ENCODE measurements around the gene SSR4.

SSR4 gene

GRCh38 chrX:153780678-153781427, 13.6 kb upstream of the SSR4 start, which contains the start of gene SRPK3:
Gene SRPK3 (plus strand): TSS chrX:153781041. CDS start chrX:153781087, 46 bp downstream.
- DNase-seq (ENCODE audit: insufficient read length, low spot score) (no peak), FAIRE-seq (no peak)
- TF ChIP-seq SPI1 (IDR thresholded peaks at IDR 0.05; ENCODE audit: low read depth, low read length) (no peak), POLR2AphosphoS5 (IDR thresholded peaks at IDR 0.05; ENCODE audit: low read depth, low read length) (no peak), POU2F2 (IDR thresholded peaks at IDR 0.05; ENCODE audit: low read depth, low read length) (no peak), PAX5 (IDR thresholded peaks at IDR 0.05; ENCODE audit: insufficient read depth, low read length, severe bottlenecking) (no peak), POLR2A (IDR thresholded peaks at IDR 0.05; ENCODE audit: low read depth, low read length) (no peak), TAF1 (IDR thresholded peaks at IDR 0.05; ENCODE audit: low read depth, low read length) (no peak)

GRCh38 chrX:153781428-153782047, 12.9 kb upstream of the SSR4 start:
- TF ChIP-seq TAF1 (IDR thresholded peaks at IDR 0.05; ENCODE audit: low read depth, low read length) (no peak), POLR2AphosphoS5 (IDR thresholded peaks at IDR 0.05; ENCODE audit: low read depth, low read length) (no peak), SPI1 (IDR thresholded peaks at IDR 0.05; ENCODE audit: low read depth, low read length) (no peak), PAX5 (IDR thresholded peaks at IDR 0.05; ENCODE audit: insufficient read depth, low read length, severe bottlenecking) (no peak), POU2F2 (IDR thresholded peaks at IDR 0.05; ENCODE audit: low read depth, low read length) (no peak), POLR2A (IDR thresholded peaks at IDR 0.05; ENCODE audit: low read depth, low read length) (no peak)
- FAIRE-seq (no peak), DNase-seq (ENCODE audit: insufficient read length, low spot score) (no peak)

- DNase-seq (ENCODE audit: insufficient read length, low spot score): no peak
- FAIRE-seq: no peak
- TF ChIP-seq TAF1 (IDR thresholded peaks at IDR 0.05; ENCODE audit: low read depth, low read length) (no peak), PAX5 (IDR thresholded peaks at IDR 0.05; ENCODE audit: insufficient read depth, low read length, severe bottlenecking) (no peak), SPI1 (IDR thresholded peaks at IDR 0.05; ENCODE audit: low read depth, low read length) (no peak), POLR2AphosphoS5 (IDR thresholded peaks at IDR 0.05; ENCODE audit: low read depth, low read length) (no peak), POU2F2 (IDR thresholded peaks at IDR 0.05; ENCODE audit: low read depth, low read length) (no peak), POLR2A (IDR thresholded peaks at IDR 0.05; ENCODE audit: low read depth, low read length) (no peak)
Measured at GRCh38 chrX:153782313-153782712, 12.2 kb upstream of the SSR4 start.

GRCh38 chrX:153782871-153783270, 11.6 kb upstream of the SSR4 start:
- no peak for TF ChIP-seq POU2F2 (IDR thresholded peaks at IDR 0.05; ENCODE audit: low read depth, low read length)
- no peak for TF ChIP-seq SPI1 (IDR thresholded peaks at IDR 0.05; ENCODE audit: low read depth, low read length)
- no peak for TF ChIP-seq POLR2A (IDR thresholded peaks at IDR 0.05; ENCODE audit: low read depth, low read length)
- TF ChIP-seq POLR2AphosphoS5 (IDR thresholded peaks at IDR 0.05; ENCODE audit: low read depth, low read length): no peak
- no peak for TF ChIP-seq PAX5 (IDR thresholded peaks at IDR 0.05; ENCODE audit: insufficient read depth, low read length, severe bottlenecking)
- TF ChIP-seq TAF1 (IDR thresholded peaks at IDR 0.05; ENCODE audit: low read depth, low read length): no peak
- FAIRE-seq: peak; percentile 47
- no peak for DNase-seq (ENCODE audit: insufficient read length, low spot score)

GRCh38 chrX:153783378-153784013, 11.0 kb upstream of the SSR4 start:
- DNase-seq (ENCODE audit: insufficient read length, low spot score): no peak
- no peak for TF ChIP-seq POU2F2 (IDR thresholded peaks at IDR 0.05; ENCODE audit: low read depth, low read length)
- no peak for TF ChIP-seq POLR2A (IDR thresholded peaks at IDR 0.05; ENCODE audit: low read depth, low read length)
- FAIRE-seq: no peak

- DNase-seq (ENCODE audit: insufficient read length, low spot score) (no peak), FAIRE-seq (no peak)
Measured at GRCh38 chrX:153784325-153784967, 10.0 kb upstream of the SSR4 start.

GRCh38 chrX:153786669-153787068, 7.8 kb upstream of the SSR4 start:
- FAIRE-seq: no peak
- DNase-seq (ENCODE audit: insufficient read length, low spot score): no peak
- TF ChIP-seq POU2F2 (IDR thresholded peaks at IDR 0.05; ENCODE audit: low read depth, low read length): no peak
- no peak for TF ChIP-seq PAX5 (IDR thresholded peaks at IDR 0.05; ENCODE audit: insufficient read depth, low read length, severe bottlenecking)
- TF ChIP-seq POLR2A (IDR thresholded peaks at IDR 0.05; ENCODE audit: low read depth, low read length): no peak
- TF ChIP-seq TAF1 (IDR thresholded peaks at IDR 0.05; ENCODE audit: low read depth, low read length): no peak
- TF ChIP-seq POLR2AphosphoS5 (IDR thresholded peaks at IDR 0.05; ENCODE audit: low read depth, low read length): no peak
- no peak for TF ChIP-seq SPI1 (IDR thresholded peaks at IDR 0.05; ENCODE audit: low read depth, low read length)

More at GRCh38 chrX:153784325-153784967, 10.0 kb upstream of the SSR4 start:
- TF ChIP-seq POU2F2 (IDR thresholded peaks at IDR 0.05; ENCODE audit: low read depth, low read length): no peak
- TF ChIP-seq SPI1 (IDR thresholded peaks at IDR 0.05; ENCODE audit: low read depth, low read length): no peak

- DNase-seq (ENCODE audit: insufficient read length, low spot score) (no peak), FAIRE-seq (no peak)
- TF ChIP-seq PAX5 (IDR thresholded peaks at IDR 0.05; ENCODE audit: insufficient read depth, low read length, severe bottlenecking) (no peak), SPI1 (IDR thresholded peaks at IDR 0.05; ENCODE audit: low read depth, low read length) (no peak), POLR2AphosphoS5 (IDR thresholded peaks at IDR 0.05; ENCODE audit: low read depth, low read length) (no peak), POU2F2 (IDR thresholded peaks at IDR 0.05; ENCODE audit: low read depth, low read length) (no peak), POLR2A (IDR thresholded peaks at IDR 0.05; ENCODE audit: low read depth, low read length) (no peak), TAF1 (IDR thresholded peaks at IDR 0.05; ENCODE audit: low read depth, low read length) (no peak)
Measured at GRCh38 chrX:153789654-153790053, 4.8 kb upstream of the SSR4 start.

All from GM12891 (cell line).